Right lobe of liver (tissue), 6 donors: Measurements from ENCODE around the gene RPS19. TPM values are rescaled to one million over a fixed set of nuclear protein-coding genes. Genes with fewer than 3 reads are reported as not detected.
"Not testable (repeated sequence)": the region's sequence is repeated elsewhere in the genome, so short reads cannot be mapped to it uniquely, and the experiment has no call there.

Source experiments
- ATAC-seq, 4 donors: fragments of 200-7000 bp; cut with Tn5 transposase; one replicate each; pipeline ENCODE4 v1.9.1; 2020; ENCODE audit warnings: mild to moderate bottlenecking in 4 of 4, moderate library complexity in 4 of 4
- DNase-seq, 3 donors: peaks; one replicate each; pipeline ENCODE4 v3.0.0-alpha.2; 2020
- H3K27ac ChIP-seq, 3 donors: fragments of 200-600 bp; one replicate each; pipeline ENCODE4 v1.8.0; 2022
- H3K27me3 ChIP-seq, 2 donors: fragments of 200-600 bp; one replicate each; pipeline ENCODE4 v1.8.0; 2022
- H3K36me3 ChIP-seq, 4 donors: fragments of 200-600 bp; sonication (generic) in 1 of 4; one replicate each; pipeline versions ENCODE4 v1.5.1 to v1.8.0; 2017 to 2022; ENCODE audit warnings: control low read depth in 1 of 4
- H3K4me1 ChIP-seq, 4 donors: fragments of 200-600 bp; sonication (generic) in 1 of 4; one replicate each; pipeline versions ENCODE4 v1.5.1 to v1.8.0; 2017 to 2022; ENCODE audit warnings: control low read depth in 1 of 4
- H3K4me3 ChIP-seq, 3 donors: fragments of 200-600 bp; one replicate each; pipeline ENCODE4 v1.8.0; 2022
- H3K9me3 ChIP-seq, 4 donors: fragments of 200-600 bp; sonication (generic) in 1 of 4; one replicate each; pipeline versions ENCODE4 v1.5.1 to v1.8.0; 2017 to 2022; ENCODE audit warnings: control low read depth in 1 of 4
- POLR2A ChIP-seq: fragments of 450-650 bp; IDR thresholded peaks from one replicate; pipeline ENCODE4 v1.6.1; 2017; ENCODE audit warnings: antibody characterized with exemption, mild to moderate bottlenecking
- WGBS: methylation state at CpG from one replicate; pipeline ENCODE4 v1.1.6; 2018; ENCODE audit warnings: low coverage, low lambda C conversion rate; ENCODE audit not compliant: insufficient coverage; ENCODE audit errors: missing lambda C conversion rate; 5-methylcytosine and 5-hydroxymethylcytosine counted together
- intact Hi-C, 2 donors: fragments of 100-400 bp; cut with DNase I; formaldehyde crosslinking; loops; one replicate each; pipeline versions ENCODE4 v1.11.2 to v1.14.1; 2022
- total RNA-seq, 6 experiments: library from RNA; depleted of rRNA in 2 of 6; stranded (reverse); fragments of >200 nt in 2 of 6; fragmentation: NEBNext Ultra II Directional in 3 of 6; extraction: Animal tissue kit (Norgen Biotek cat#: 25700) in 3 of 6; gene quantifications; one replicate each; pipeline versions ENCODE4 v1.1.0 to v1.2.4, GENCODE V29; 2016 to 2023
- TF ChIP-seq, protein P1 (sequence below), 4 donors: fragments of 200-600 bp in 3 of 4; fragments of 450-650 bp in 1 of 4; IDR thresholded peaks; one replicate each; pipeline versions ENCODE4 v1.5.1 to v1.8.0; 2016 to 2022; ENCODE audit warnings: antibody characterized with exemption in 4 of 4, mild to moderate bottlenecking in 2 of 4
- donor health status: DM: no; HTN: yes; CAD: no.
- donor health status: DM: no; HTN: no; CAD: no.
- donor health status: DM: no; HTN: no; CAD: no.
- donor health status: DM: no; HTN: yes; CAD: no.
- donor health status: DM: no; HTN: yes; CAD: no.

Gene RPS19
- total RNA-seq, 6 experiments from 2014 or later = 347 to 556 (median 499) TPM

DNA sequence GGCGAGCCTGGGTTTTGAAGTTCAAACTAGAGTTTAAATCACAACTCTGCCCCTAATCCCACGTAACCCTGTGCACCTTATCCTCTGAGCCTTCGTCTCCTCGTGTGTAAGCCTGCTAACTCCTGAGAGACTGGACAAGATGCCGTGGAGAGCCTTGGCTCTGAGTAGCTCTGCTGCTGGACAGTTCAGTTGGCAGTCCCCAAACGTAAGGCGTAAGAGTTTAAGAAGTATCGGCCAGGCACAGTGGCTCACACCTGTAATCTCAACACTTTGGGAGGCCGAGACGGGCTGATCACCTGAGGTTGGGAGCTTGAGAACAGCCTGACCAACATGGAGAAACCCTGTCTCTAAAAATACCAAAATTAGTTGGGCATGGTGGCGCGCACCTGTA is 12.3 kb downstream of the RPS19 start:
- peaks cover 0 to 12% (median 0%) of the 10 kb centered on the region in 4 donors for H3K4me1 ChIP-seq
- no peak for ATAC-seq

DNA sequence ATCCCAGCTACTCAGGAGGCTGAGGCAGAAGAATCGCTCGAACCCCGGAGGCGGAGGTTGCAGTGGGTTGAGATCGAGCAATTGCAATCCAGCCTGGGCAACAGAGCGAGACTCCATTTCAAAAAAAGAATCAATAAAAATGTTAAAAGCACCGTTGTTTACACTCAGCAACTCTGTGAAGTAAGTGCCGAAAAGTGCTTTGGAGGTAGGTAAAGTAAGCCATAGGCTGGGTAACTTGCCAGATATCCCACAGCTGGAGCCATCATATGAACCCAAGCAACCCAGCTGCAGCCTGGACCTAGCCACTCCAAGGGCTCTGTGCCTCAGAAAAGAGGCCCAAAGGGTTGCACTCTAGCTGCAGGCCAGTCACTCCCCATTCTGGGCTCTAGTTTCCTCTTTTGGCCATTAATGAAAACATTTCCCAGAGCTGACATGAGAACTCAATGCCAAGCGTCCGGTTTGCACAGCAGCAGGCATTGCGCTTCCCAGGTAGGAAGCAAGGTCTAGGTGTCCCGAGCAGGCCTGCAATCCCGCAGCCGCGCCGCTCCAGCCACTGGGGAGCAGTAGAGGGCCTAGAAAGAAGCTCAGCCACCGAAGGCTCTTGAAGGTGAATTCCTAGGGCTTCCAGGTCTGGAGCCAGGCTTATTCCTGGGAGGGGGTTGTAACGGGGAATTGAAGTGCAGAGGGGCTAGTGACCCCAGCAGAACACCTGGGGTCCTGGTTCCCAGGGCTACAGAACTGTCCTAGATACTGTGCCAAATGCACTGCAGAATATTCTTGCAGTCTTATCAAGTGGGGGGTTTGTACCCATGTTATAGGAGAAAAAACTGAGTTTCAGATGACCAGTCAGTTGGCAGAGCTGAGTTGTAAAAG is 13.0 kb downstream of the RPS19 start:
- intact Hi-C loops = loop anchor here (5.0 to 10.0 kb wide), 2 partner anchors 62 to 74 kb away; no protein-coding TSS in a partner anchor
- no peaks in the 10 kb centered on the region for H3K9me3 ChIP-seq
- peaks cover 0 to 12% (median 0%) of the 10 kb centered on the region in 4 donors for H3K4me1 ChIP-seq
- TF ChIP-seq, protein P1, sequence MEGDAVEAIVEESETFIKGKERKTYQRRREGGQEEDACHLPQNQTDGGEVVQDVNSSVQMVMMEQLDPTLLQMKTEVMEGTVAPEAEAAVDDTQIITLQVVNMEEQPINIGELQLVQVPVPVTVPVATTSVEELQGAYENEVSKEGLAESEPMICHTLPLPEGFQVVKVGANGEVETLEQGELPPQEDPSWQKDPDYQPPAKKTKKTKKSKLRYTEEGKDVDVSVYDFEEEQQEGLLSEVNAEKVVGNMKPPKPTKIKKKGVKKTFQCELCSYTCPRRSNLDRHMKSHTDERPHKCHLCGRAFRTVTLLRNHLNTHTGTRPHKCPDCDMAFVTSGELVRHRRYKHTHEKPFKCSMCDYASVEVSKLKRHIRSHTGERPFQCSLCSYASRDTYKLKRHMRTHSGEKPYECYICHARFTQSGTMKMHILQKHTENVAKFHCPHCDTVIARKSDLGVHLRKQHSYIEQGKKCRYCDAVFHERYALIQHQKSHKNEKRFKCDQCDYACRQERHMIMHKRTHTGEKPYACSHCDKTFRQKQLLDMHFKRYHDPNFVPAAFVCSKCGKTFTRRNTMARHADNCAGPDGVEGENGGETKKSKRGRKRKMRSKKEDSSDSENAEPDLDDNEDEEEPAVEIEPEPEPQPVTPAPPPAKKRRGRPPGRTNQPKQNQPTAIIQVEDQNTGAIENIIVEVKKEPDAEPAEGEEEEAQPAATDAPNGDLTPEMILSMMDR (IDR thresholded peaks at IDR 0.05) = peak; percentile 53 to 79 (median 67)
- no peak for TF ChIP-seq POLR2A
- H3K27me3 ChIP-seq = no peaks in the 10 kb centered on the region
- peak; percentile 73 to 77 (median 76) for ATAC-seq
- H3K36me3 ChIP-seq = peaks cover 0 to 31% (median 16%) of the 10 kb centered on the region in 4 donors
- no peak overlapping the region for H3K4me3 ChIP-seq
- peak; percentile 72 to 83 (median 76) for DNase-seq
- no peak overlapping the region for H3K27ac ChIP-seq
- 19% methylated on average over 9 of the region's 18 CpGs for WGBS

More for the DNA sequence above, 12.3 kb downstream of the RPS19 start:
- intact Hi-C loops = loop anchor here (5.0 to 10.0 kb wide), 2 partner anchors 62 to 75 kb away; no protein-coding TSS in a partner anchor
- Histone ChIP-seq H3K36me3 (peaks cover 0 to 31% (median 19%) of the 10 kb centered on the region in 4 donors), H3K4me3 (no peak overlapping the region), H3K27me3 (no peaks in the 10 kb centered on the region), H3K27ac (peak overlapping the region in 1 of 3 donors; percentile 24), H3K9me3 (no peaks in the 10 kb centered on the region)
- WGBS = 68% methylated on average over 6 of the region's 12 CpGs
- DNase-seq = peak in 1 of 3 donors; percentile 39
- TF ChIP-seq POLR2A = no peak
- TF ChIP-seq, protein P1 (IDR thresholded peaks at IDR 0.05) = no peak

DNA sequence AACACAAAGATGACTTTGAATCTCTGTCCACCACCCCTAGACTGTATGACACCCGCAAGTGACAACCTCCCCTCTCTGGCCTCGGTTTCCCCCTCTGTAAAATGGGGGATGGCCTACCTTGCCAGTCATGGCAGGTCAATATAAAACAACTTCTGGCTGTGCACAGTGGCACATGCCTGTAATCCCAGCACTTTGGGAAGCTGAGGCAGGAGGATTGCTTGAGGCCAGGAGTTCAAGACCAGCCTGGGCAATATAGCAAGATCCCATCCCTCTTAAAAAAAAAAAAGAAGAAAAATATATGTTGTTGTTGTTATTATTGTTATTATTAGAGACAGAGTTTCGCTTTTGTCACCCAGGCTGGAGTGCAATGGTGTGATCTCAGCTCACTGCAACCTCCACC is 15.9 kb downstream of the RPS19 start:
- 63% methylated on average over 3 of the region's 3 CpGs for WGBS
- H3K9me3 ChIP-seq, H3K27me3 ChIP-seq, H3K27ac ChIP-seq, DNase-seq, ATAC-seq, H3K4me3 ChIP-seq: not testable (repeated sequence)
- Histone ChIP-seq H3K36me3 (peaks cover 0 to 11% (median 4%) of the 10 kb centered on the region in 4 donors), H3K4me1 (peaks cover 0 to 12% (median 0%) of the 10 kb centered on the region in 4 donors)
- intact Hi-C loops = loop anchor here in 1 of 2 donors (10.0 kb wide), 1 partner anchor 59 kb away; no protein-coding TSS in a partner anchor

DNA sequence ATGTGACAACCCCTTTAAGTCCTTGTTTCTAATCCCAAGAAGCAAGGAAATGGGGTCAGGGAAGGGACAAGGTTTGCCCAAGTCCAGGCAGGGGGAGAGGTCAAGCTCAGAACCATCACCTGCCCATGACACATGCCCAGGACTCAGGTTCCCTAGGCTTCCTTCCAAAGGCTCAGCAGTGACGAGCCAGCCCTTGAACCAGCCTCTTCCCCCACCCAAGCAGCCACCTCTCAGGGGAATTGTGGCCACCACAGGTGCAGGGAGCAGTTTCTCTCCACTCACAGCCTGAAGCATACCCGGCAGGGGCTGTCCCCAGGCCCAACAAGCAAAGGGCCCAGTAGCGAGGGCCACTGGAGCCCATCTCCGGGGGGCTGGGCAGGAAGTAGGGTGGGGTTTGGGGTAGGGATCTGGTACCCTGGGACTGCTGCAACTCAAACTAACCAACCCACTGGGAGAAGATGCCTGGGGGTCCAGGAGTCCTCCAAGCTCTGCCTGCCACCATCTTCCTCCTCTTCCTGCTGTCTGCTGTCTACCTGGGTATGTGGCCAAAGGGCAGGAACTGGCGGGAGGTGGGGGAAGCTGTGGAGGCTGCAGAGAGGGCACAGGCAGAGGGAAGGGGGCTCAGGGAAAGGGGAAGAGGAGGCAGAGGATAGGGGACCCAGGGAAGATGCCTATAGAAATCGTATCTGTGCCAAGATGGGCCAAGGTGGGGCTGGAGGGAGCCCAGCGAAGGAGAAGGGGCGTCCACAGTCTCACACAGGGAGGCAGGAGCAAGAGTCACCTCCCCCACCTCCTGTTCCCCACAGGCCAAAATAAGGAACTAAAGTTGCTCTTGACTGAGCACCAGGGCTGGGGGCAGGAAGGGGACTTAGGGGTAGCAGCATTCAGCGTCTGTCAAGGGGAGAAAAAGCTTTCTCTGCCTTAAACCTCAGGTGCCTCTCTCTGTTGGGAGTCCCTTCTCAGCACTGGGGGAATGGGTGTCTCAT is 17.1 kb downstream of the RPS19 start, which contains the start of gene CD79A:
Gene CD79A (plus strand): TSS at position 433 of the 986 bp plus-strand sequence. CDS start 26 bp downstream, at position 459.
- no peak for DNase-seq
- Histone ChIP-seq H3K4me3 (no peak within 1 kb of the TSS), H3K36me3 (no peaks in the 10 kb centered on the region), H3K9me3 (no peaks in the 10 kb centered on the region), H3K27ac (peak within 1 kb of the TSS in 1 of 3 donors; percentile 24), H3K4me1 (peaks cover 0 to 12% (median 0%) of the 10 kb centered on the region in 4 donors), H3K27me3 (no peaks in the 10 kb centered on the region)
- WGBS = 81% methylated on average over 4 of the region's 9 CpGs
- TF ChIP-seq, protein P1 (IDR thresholded peaks at IDR 0.05) = no peak
- no peak for TF ChIP-seq POLR2A
- intact Hi-C loops = loop anchor here in 1 of 2 donors (10.0 kb wide), 1 partner anchor 58 kb away; no protein-coding TSS in a partner anchor
- ATAC-seq = peak; percentile 19 to 50 (median 34)
